Activated CD4-positive, alpha-beta T cell treated with anti-CD3 and anti-CD28 coated beads, Interleukin-2, amount 50 U/mL, for 4 hours (primary cell): Measurements from ENCODE around the gene STK11IP.

Experiments used
- DNase-seq, 2 experiments: peaks; one replicate each; pipeline ENCODE4 v3.0.0-alpha.2; 2020

The STK11IP gene

GRCh38 chr2:219624565-219624964, 26.9 kb downstream of the STK11IP start:
- DNase-seq = no peak

DNA sequence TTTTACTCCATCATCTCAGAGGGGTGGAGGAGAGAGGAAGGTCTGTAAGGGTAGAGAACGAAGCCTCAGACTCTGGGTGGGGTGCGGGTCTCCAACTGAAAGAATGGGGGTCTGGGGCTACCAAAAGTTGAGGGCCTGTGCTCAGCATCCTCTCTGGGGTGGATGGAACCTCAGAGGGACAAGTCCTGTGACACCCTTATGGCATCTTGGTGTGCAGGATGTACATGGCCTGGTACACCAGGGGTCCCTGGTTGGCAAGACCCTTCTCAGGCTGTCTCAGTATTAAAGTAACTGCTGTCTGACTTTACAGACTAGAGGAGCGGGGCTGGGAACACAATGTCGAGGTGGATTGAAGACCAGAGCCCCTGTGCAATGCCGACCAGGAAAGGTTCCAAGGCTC, 27.5 kb downstream of the STK11IP start:
- no peak for DNase-seq

DNA sequence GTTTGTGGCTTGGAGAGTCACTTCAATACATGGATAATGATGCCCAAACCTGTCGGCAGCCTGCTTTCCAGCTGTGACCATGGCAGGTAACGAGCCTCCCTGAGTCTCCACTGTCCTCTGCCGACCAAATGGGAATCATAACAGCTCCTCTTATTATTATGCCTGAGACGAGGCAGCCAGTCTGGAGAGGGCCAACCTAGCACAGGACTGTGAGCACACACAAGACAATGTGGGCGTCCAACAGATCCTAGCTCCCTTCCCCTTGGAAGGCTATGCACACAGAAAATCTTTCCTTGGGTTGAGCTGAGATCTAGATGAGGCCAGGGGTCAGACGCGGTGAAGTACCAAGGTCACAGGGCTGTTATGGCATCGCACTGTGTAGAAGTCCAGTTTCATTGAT, 28.9 kb downstream of the STK11IP start:
- DNase-seq = no peak

DNA sequence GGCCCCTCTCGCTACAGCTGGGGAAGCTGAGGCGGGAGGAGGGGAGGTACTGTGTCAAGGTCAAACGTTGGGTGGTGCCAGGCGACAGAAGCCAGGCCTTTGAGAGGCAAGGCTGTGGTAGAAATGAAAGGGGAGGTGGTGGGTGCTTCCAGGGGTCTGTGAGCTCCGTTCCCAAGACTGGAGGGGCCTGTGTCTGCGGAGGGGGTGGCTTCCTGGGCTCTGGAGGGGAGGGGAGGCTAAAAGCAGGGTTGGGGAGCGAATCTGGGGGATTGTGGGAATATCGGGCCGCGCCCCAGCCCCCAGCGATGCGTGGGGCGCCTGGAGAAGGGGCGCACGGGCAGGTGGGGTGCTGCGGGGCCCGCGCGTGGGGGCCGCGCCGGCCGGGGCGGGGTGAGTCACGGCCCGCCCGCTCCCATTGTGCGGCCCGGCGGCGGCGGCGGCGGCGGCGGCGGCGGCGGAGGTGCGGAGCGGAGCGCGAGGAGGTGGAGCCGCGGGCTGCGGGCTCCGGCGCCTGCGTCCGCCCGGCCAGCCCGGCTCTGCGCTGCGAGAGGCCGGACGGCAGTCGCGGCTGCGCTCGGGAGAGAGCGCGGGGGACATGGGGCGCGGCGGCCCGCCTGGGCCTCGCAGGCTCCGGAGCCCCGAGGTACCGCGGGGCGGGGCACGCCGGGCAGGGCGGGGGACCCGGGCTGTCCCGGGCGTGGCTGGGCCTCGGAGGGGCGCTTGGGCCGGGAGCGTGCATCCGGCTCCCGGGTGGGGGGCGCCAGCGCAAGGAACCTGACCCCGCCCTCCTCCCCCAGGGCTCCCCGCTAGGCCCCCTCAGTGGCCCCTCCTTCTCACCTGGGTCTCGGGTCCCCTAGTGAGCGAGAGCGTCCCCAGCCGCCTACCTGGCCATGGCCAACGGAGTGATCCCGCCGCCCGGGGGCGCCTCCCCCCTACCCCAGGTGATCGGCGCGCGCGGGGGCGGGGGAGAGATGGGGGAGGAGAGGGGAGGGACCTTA, 29.7 kb downstream of the STK11IP start, which contains the start of gene SLC4A3:
Gene SLC4A3 (plus strand): TSS at position 528 of the 998 bp plus-strand sequence. CDS start 363 bp downstream, at position 891.
- no peak for DNase-seq

- DNase-seq = no peak
Observed at GRCh38 chr2:219628235-219628985, 30.8 kb downstream of the STK11IP start.

GRCh38 chr2:219628986-219629901, 31.6 kb downstream of the STK11IP start:
- no peak for DNase-seq

- no peak for DNase-seq
Observed at GRCh38 chr2:219629976-219630695, 32.5 kb downstream of the STK11IP start.

- no peak for DNase-seq
Observed at GRCh38 chr2:219630770-219631405, 33.2 kb downstream of the STK11IP start.

- no peak for DNase-seq
Observed at GRCh38 chr2:219631406-219631891, 33.8 kb downstream of the STK11IP start.

- no peak for DNase-seq
Observed at GRCh38 chr2:219631904-219632759, 34.5 kb downstream of the STK11IP start.

DNA sequence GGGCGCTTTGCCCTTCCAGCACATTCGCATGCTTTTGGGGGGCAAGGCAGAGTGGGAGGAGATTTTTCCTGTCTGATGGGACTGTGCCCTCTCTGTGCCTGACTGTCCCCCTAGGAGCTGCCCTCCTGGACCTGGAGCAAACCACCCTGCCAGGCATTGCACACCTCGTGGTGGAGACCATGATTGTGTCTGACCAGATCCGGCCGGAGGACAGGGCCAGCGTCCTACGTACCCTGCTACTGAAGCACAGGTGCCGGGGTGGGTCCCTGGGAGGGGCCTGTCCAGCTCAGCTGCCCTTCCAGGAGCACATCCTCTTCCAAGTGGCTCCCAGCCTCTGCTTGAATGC, 35.1 kb downstream of the STK11IP start:
- DNase-seq = no peak

DNA sequence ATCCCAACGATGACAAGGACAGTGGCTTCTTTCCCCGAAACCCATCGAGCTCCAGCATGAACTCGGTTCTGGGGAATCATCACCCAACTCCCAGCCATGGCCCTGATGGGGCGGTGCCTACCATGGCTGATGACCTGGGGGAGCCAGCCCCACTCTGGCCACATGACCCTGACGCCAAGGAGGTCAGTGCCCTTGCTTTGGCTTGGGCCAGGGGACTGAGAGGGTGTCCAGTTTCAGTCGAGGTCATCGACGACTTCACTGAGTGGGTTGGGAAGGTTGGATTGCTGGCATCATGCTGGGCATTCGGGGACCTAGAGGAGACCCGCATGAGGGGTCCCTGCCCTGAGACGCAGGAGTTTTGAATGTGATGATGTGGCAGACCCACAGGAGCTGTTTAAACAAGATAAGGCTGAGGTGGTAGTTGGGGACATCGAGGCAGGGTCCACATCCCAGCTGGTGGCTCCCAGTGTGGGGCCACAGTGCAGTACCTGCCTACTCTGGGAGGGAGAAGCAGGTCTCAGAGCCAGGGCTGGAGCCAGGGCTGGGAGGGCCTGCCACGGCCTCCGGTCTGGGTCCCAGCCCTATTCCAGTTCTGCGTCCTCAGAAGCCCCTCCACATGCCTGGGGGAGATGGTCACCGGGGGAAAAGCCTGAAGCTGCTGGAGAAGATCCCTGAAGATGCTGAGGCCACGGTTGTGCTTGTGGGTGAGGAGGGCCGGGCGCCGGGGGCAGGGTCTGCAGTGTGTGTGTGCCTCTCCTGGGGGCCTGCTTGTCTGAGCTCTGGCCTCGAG, 35.8 kb downstream of the STK11IP start:
- DNase-seq = no peak

GRCh38 chr2:219634171-219634940, 36.7 kb downstream of the STK11IP start:
- no peak for DNase-seq

DNA sequence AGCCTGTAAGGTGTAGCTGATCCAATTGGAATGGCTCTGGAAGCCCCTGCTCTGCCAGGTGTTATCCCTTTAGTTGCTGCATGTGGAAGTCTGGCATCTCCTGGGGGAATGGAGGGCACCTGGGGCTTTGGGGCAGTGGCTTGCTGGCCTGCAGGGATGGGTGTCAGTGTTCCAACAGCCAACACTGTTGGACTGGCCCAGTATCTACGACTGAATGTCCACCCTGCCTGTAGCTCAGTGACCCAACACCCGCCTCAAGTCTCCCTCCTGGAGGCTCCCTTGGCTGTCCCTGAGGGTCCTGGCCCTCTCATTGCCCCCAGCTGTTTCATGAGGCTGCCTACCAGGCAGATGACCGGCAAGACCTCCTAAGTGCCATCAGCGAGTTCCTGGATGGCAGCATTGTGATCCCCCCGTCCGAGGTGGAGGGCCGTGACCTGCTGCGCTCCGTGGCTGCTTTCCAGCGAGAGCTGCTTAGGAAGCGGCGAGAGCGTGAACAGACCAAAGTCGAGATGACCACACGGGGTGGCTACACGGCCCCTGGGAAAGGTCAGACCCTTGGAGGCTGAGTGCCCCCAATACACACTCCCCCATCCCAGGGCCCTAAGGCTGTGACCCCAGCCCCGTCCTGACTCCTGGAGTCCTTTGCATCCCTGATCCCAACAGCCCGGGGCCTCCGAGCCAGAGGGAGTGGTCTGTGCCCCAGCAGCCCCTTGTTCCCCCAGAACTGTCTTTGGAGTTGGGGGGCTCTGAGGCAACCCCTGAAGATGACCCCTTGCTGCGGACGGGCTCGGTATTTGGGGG, 37.5 kb downstream of the STK11IP start:
- DNase-seq = no peak

- no peak for DNase-seq
Observed at GRCh38 chr2:219636144-219636915, 38.7 kb downstream of the STK11IP start.

DNA sequence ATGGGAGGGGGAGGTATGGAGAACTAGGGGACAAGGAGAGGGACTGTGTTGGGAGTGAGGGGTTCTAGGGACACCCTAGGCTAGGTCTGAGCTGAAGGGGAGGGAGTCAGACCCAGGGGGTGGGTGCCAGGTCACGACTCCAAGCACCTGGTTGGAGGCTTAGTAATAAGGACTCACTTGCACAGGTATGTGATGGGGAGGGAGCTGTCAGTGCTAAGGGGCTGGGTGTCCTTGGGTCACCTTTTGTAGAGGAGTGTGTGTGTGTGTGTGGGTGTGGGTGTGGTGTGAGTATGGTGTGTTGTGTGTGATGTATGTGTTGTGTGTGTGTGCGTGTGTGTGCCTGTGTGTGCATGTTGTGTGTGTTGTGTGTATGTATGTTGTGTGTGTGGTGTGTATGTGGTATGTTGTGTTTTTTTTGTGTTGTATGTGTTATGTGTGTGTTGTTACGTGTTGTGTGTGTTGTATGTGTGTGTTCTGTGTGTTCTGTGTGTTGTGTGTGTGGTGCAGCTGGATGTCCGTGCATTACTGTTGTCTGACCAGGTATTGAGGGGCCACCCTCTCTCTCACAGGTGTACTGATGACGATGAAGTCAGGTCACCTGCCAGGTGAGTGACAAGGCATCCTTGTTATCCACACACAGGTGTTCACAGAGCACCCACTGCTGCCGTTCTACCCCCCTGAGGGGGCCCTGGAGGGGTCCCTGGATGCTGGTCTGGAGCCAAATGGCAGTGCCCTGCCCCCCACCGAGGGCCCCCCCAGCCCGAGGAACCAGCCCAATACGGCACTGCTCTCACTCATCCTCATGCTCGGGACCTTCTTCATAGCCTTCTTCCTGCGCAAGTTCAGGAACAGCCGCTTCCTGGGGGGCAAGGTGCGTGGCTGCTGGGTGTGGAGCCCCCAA, 39.5 kb downstream of the STK11IP start:
- DNase-seq = no peak
